Measurements from ENCODE around the gene STXBP5. TPM values are rescaled to one million over a fixed set of nuclear protein-coding genes. Genes with fewer than 3 reads are reported as not detected.

STXBP5 gene
- total and polyA plus RNA-seq, 9 of the 15 experiments (the other 6 are each of a cell fraction or from before 2014, with no cell fraction given), result 23.3 to 172 (median 71.5) TPM

GRCh38 chr6:147159536-147160374, 44.5 kb upstream of the STXBP5 start (continued):
- TF ChIP-seq CHD7 (IDR thresholded peaks at IDR 0.05; ENCODE audit: low read depth, low read length) (no peak), HNRNPLL (IDR thresholded peaks at IDR 0.05; ENCODE audit: low read depth, low read length, poor library complexity, severe bottlenecking) (no peak), HDGF (IDR thresholded peaks at IDR 0.05) (peak; percentile 93; the same call in 1 of the 2 replicates), POLR3G (IDR thresholded peaks at IDR 0.05; ENCODE audit: extremely low read depth, insufficient read length, insufficient replicate concordance) (no peak), STAT5B (CRISPR knock-in tag; IDR thresholded peaks at IDR 0.05) (no peak), ELF4 (CRISPR knock-in tag; IDR thresholded peaks at IDR 0.05) (peak; percentile 8; the same call in 1 of the 2 replicates), ZNF699 (CRISPR knock-in tag; IDR thresholded peaks at IDR 0.05; ENCODE audit: insufficient replicate concordance) (no peak), PBX2 (CRISPR knock-in tag; IDR thresholded peaks at IDR 0.05; ENCODE audit: low read depth) (no peak), PBX2 (tag; conservative IDR thresholded peaks at IDR 0.05; ENCODE audit: low read depth) (peak; percentile 67; the same call in 1 of the 2 replicates), RUNX1 (IDR thresholded peaks at IDR 0.05; ENCODE audit: low read depth) (no peak), HNRNPUL1 (IDR thresholded peaks at IDR 0.05; ENCODE audit: low read length) (no peak), SOX6 (IDR thresholded peaks at IDR 0.05) (peak; percentile 83), GATAD2A (IDR thresholded peaks at IDR 0.05) (no peak; the same call in 1 of the 2 replicates)

All from K562 (cell line).